Measurements from ENCODE around the gene DBN1. TPM values are rescaled to one million over a fixed set of nuclear protein-coding genes. Genes with fewer than 3 reads are reported as not detected.

DBN1 gene
- total RNA-seq, 1 donor from 2014 or later, result 113 TPM

DNA sequence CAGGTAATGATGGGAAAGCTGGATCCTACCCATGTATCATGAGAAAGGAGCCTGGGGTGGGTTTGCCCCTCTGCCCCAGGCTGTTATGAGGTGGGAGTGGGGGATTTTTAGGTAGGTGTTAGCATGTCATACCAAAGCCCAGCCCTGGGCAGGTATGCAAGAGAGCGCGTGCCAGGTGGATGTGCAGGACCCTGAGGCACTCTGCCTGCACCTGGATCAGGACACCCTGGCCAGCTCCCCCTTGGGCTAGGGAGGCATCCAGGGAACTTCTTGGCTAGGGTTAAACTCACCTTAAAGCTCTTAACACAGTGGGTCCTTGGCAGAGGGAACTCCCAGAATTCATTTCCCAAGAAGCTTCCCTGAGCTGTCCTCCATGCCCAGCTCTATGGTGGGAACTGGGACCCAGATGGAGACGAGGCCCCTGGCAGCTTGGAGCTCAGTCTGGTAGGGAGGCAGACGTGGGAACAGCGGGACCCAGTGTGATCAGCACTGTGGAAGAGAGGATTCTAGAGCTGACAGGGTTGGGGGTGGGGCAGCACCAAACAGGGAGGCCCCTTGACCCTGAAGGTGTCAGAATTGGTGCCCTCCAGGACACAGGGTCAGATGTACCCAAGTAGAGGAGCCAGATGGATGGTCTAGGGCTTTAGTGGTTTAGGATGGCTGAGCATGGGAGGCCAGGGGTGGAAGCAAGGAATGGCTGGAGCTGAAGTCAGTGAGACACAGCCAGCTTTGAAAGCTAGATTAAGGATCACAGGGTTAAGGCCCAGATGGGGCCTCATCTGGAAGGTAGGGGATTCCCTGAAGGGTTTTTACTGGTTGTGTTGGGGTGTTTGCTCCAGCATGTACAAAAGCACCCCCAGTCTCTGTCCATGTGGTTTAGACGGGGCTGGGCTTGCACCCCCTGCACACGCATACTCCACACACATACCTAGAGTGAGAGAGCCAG is 29.1 kb downstream of the DBN1 start:
- no peak for DNase-seq (ENCODE audit: low spot score)
- H3K27ac ChIP-seq, result no peak overlapping the region
- Mint-ChIP-seq H3K27me3 (ENCODE audit: insufficient read depth, low read depth) (peaks cover 18% of the 10 kb centered on the region), H3K4me3 (peak overlapping the region; percentile 87), H3K4me1 (peaks cover 37% of the 10 kb centered on the region), H3K27ac (peak overlapping the region; percentile 27), H3K9me3 (no peaks in the 10 kb centered on the region), H3K36me3 (peaks cover 6% of the 10 kb centered on the region)
- H3K4me2 ChIP-seq, result no peak overlapping the region
- no peak overlapping the region for H2AFZ ChIP-seq (replicated peaks)
- H3K4me1 ChIP-seq, result peaks cover 17% of the 10 kb centered on the region
- H3K9me3 ChIP-seq (ENCODE audit: low read depth), result no peaks in the 10 kb centered on the region
- no peaks in the 10 kb centered on the region for H3K27me3 ChIP-seq
- H3K4me3 ChIP-seq, result no peak overlapping the region
- H3F3A ChIP-seq (ENCODE audit: low read depth), result peaks cover 38% of the 10 kb centered on the region
- no peak for TF ChIP-seq EZH2phosphoT487 (IDR thresholded peaks at IDR 0.05)
- TF ChIP-seq CTCF (IDR thresholded peaks at IDR 0.05), result no peak
- no peak for TF ChIP-seq EZH2 (IDR thresholded peaks at IDR 0.05)
- H3K79me2 ChIP-seq (ENCODE audit: low read depth), result no peaks in the 10 kb centered on the region
- H4K20me1 ChIP-seq (ENCODE audit: low read depth), result peaks cover 12% of the 10 kb centered on the region
- H3K36me3 ChIP-seq, result no peaks in the 10 kb centered on the region
- H3K9ac ChIP-seq, result no peak overlapping the region

DNA sequence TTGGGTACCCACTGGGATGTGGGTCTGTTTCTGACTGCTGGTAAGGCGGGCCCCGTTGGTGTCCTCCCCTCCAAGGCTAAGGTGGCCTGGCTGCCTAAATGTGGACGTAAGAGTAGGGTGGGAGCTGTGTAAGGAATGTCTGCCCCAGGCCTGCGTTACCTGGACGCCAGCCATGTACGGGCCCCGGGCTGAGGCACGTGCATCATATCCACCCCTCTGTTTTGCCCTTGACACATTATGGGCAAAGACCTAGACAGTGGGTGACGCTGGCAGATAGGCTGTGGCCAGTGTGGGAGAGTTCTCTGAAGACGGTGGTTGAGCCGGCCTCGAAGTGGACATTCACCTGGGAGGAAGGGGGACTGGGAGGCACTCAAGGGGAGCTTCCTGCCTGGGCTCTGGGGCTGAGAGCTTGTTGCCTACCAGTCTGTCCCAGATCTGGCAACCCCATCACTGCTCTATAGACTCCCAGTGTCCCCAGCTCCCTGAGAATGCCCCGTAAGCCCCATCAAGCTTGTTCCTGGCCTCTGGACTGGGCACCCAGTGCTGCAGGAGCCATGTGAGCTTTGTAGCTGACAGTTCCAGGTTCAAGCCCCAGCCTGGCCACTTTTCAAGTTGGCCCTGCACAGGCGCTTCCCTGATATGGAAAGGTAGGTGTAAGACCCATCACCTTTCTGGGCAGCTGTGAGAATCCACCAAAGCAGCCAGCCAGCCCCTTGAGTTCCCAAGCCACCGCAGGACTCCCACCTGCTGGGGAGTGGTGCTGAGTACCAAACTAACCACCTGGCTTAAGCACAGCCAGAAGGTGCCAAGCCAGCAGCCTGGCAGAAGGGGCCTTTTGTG is 30.1 kb downstream of the DBN1 start:
- Histone ChIP-seq H3K4me3 (no peak overlapping the region), H3K79me2 (ENCODE audit: low read depth) (no peaks in the 10 kb centered on the region), H3K9ac (no peak overlapping the region), H3K4me2 (no peak overlapping the region), H3K36me3 (no peaks in the 10 kb centered on the region), H2AFZ (replicated peaks) (no peak overlapping the region), H3K9me3 (ENCODE audit: low read depth) (no peaks in the 10 kb centered on the region), H3K4me1 (peaks cover 17% of the 10 kb centered on the region), H3K27ac (no peak overlapping the region), H3F3A (ENCODE audit: low read depth) (peaks cover 28% of the 10 kb centered on the region), H4K20me1 (ENCODE audit: low read depth) (peaks cover 2% of the 10 kb centered on the region), H3K27me3 (no peaks in the 10 kb centered on the region)
- no peak for TF ChIP-seq EZH2 (IDR thresholded peaks at IDR 0.05)
- TF ChIP-seq EZH2phosphoT487 (IDR thresholded peaks at IDR 0.05), result no peak
- no peak for TF ChIP-seq CTCF (IDR thresholded peaks at IDR 0.05)
- no peak overlapping the region for H3K27ac Mint-ChIP-seq
- H3K4me1 Mint-ChIP-seq, result peaks cover 27% of the 10 kb centered on the region
- H3K9me3 Mint-ChIP-seq, result no peaks in the 10 kb centered on the region
- no peak for DNase-seq (ENCODE audit: low spot score)
- H3K27me3 Mint-ChIP-seq (ENCODE audit: insufficient read depth, low read depth), result peaks cover 14% of the 10 kb centered on the region
- peaks cover 10% of the 10 kb centered on the region for H3K36me3 Mint-ChIP-seq
- H3K4me3 Mint-ChIP-seq, result no peak overlapping the region

GRCh38 chr5:177442066-177442826 is 31.2 kb downstream of the DBN1 start:
- DNase-seq (ENCODE audit: low spot score), result no peak
- Histone ChIP-seq H3K36me3 (no peaks in the 10 kb centered on the region), H3K4me2 (no peak overlapping the region), H3K9me3 (ENCODE audit: low read depth) (no peaks in the 10 kb centered on the region), H3K79me2 (ENCODE audit: low read depth) (no peaks in the 10 kb centered on the region), H3K4me1 (peaks cover 8% of the 10 kb centered on the region), H3K4me3 (no peak overlapping the region), H3K27ac (no peak overlapping the region), H2AFZ (replicated peaks) (no peak overlapping the region), H3F3A (ENCODE audit: low read depth) (peaks cover 20% of the 10 kb centered on the region), H3K9ac (no peak overlapping the region), H3K27me3 (no peaks in the 10 kb centered on the region), H4K20me1 (ENCODE audit: low read depth) (no peaks in the 10 kb centered on the region)
- peaks cover 14% of the 10 kb centered on the region for H3K27me3 Mint-ChIP-seq (ENCODE audit: insufficient read depth, low read depth)
- H3K4me3 Mint-ChIP-seq, result peak overlapping the region; percentile 64
- peaks cover 16% of the 10 kb centered on the region for H3K36me3 Mint-ChIP-seq
- H3K4me1 Mint-ChIP-seq, result peaks cover 18% of the 10 kb centered on the region
- no peak for TF ChIP-seq CTCF (IDR thresholded peaks at IDR 0.05)
- TF ChIP-seq EZH2phosphoT487 (IDR thresholded peaks at IDR 0.05), result no peak
- no peak for TF ChIP-seq EZH2 (IDR thresholded peaks at IDR 0.05)
- peak overlapping the region; percentile 76 for H3K27ac Mint-ChIP-seq
- no peaks in the 10 kb centered on the region for H3K9me3 Mint-ChIP-seq
